K562 (cell line): Measurements from ENCODE around the gene CACNA2D2. TPM values are rescaled to one million over a fixed set of nuclear protein-coding genes. Genes with fewer than 3 reads are reported as not detected.

ENCODE experiments used
- ATF6 ChIP-seq: sonication (generic); formaldehyde crosslinking; IDR thresholded peaks from 2 replicates; pipeline ENCODE4 v1.4.0; 2020; ENCODE audit warnings: mild to moderate bottlenecking, missing genetic modification reagents
- CHD1 ChIP-seq: fragments of 200-600 bp; sonication (generic); IDR thresholded peaks from one replicate; pipeline ENCODE4 v1.6.1; 2012; ENCODE audit warnings: mild to moderate bottlenecking, moderate library complexity, low read length, inconsistent platforms
- CHD4 ChIP-seq: fragments of 200-600 bp; sonication (generic); IDR thresholded peaks from 3 replicates; pipeline ENCODE4 v1.6.1; 2012; ENCODE audit warnings: low read depth, mild to moderate bottlenecking, mixed read lengths, low read length, inconsistent platforms; ENCODE audit not compliant: insufficient read depth, insufficient replicate concordance, poor library complexity, severe bottlenecking
- DPF2 ChIP-seq: fragments of 450-650 bp; IDR thresholded peaks from 2 replicates; pipeline ENCODE4 v1.6.1; 2016
- ETS1 ChIP-seq: conservative IDR thresholded peaks from 2 replicates; pipeline ENCODE4 v1.6.1; 2011; ENCODE audit warnings: low read depth, mild to moderate bottlenecking, low read length; ENCODE audit not compliant: control insufficient read depth
- ETV5 ChIP-seq: sonication (generic); formaldehyde crosslinking; IDR thresholded peaks from 2 replicates; pipeline ENCODE4 v1.4.0; 2020; ENCODE audit warnings: low read depth, mild to moderate bottlenecking, missing genetic modification reagents
- FOXO4 ChIP-seq: fragments of 450-650 bp; formaldehyde crosslinking; IDR thresholded peaks from 2 replicates; pipeline ENCODE4 v1.4.0; 2020; ENCODE audit warnings: mild to moderate bottlenecking, moderate library complexity
- GABPA ChIP-seq: fragments of 200-800 bp; sonication (Bioruptor generic); conservative IDR thresholded peaks from 2 replicates; pipeline ENCODE4 v1.6.1; 2016; ENCODE audit warnings: low read depth, missing genetic modification characterization, missing compliant biosample characterization
- HNRNPH1 ChIP-seq: fragments of 200-400 bp; formaldehyde crosslinking; optimal IDR thresholded peaks from 2 replicates; pipeline ENCODE3; 2017; ENCODE audit warnings: low read depth, mild to moderate bottlenecking, low read length, moderate library complexity
- KAT7 ChIP-seq: sonication (generic); formaldehyde crosslinking; IDR thresholded peaks from 2 replicates; pipeline ENCODE4 v1.8.0; 2022; ENCODE audit warnings: missing genetic modification reagents, mild to moderate bottlenecking, borderline replicate concordance
- MAZ ChIP-seq, 2 experiments: fragments of 450-650 bp in 1 of 2; sonication (generic) in 1 of 2; formaldehyde crosslinking; IDR thresholded peaks in 1 of 2; conservative IDR thresholded peaks in 1 of 2; 2 replicates each; pipeline versions ENCODE4 v1.4.0 to v1.5.0; 2020; ENCODE audit warnings: mild to moderate bottlenecking in 1 of 2, missing genetic modification reagents in 1 of 2
- MXD1 ChIP-seq: fragments of 250-450 bp; sonication (Bioruptor Pico); IDR thresholded peaks from 2 replicates; pipeline ENCODE4 v1.8.0; 2021; ENCODE audit warnings: borderline replicate concordance, mild to moderate bottlenecking, moderate library complexity; ENCODE audit not compliant: poor library complexity, severe bottlenecking
- NR2F6 ChIP-seq: fragments of 450-650 bp; formaldehyde crosslinking; IDR thresholded peaks from 2 replicates; pipeline ENCODE4 v1.4.0; 2020; ENCODE audit warnings: mild to moderate bottlenecking
- OTX1 ChIP-seq: fragments of 450-650 bp; formaldehyde crosslinking; IDR thresholded peaks from 2 replicates; pipeline ENCODE4 v1.4.0; 2022; ENCODE audit warnings: mild to moderate bottlenecking
- PHB2 ChIP-seq: fragments of 450-650 bp; IDR thresholded peaks from 2 replicates; pipeline ENCODE4 v1.6.1; 2017; ENCODE audit warnings: low read depth
- PKNOX1 ChIP-seq: fragments of 450-650 bp; IDR thresholded peaks from 2 replicates; pipeline ENCODE4 v1.6.1; 2016
- TCF7L2 ChIP-seq: fragments of 150-350 bp; IDR thresholded peaks from 2 replicates; pipeline ENCODE4 v1.6.1; 2016; ENCODE audit warnings: low read depth, mild to moderate bottlenecking, low read length, moderate library complexity
- USF2 ChIP-seq: sonication (generic); formaldehyde crosslinking; IDR thresholded peaks from 2 replicates; pipeline ENCODE4 v1.5.0; 2020; ENCODE audit warnings: missing genetic modification reagents
- YY1 ChIP-seq, 3 experiments: IDR thresholded peaks; 2 replicates each; pipeline ENCODE4 v1.6.1; 2011; ENCODE audit warnings: low read length in 2 of 3, mild to moderate bottlenecking in 2 of 3, moderate library complexity in 2 of 3, borderline replicate concordance in 1 of 3, control low read depth in 1 of 3, low read depth in 1 of 3; ENCODE audit not compliant: insufficient read depth in 3 of 3, insufficient replicate concordance in 2 of 3, control insufficient read depth in 1 of 3, insufficient read length in 1 of 3; ENCODE audit errors: extremely low read depth in 1 of 3
- ZNF133 ChIP-seq: fragments of 250-450 bp; sonication (Bioruptor Pico); IDR thresholded peaks from 2 replicates; pipeline ENCODE4 v1.4.0; 2020; ENCODE audit warnings: mild to moderate bottlenecking
- polyA plus RNA-seq, 8 experiments: library from polyadenylated mRNA; depleted of rRNA in 4 of 8; stranded (reverse) in 5 of 8; unstranded in 3 of 8; fragments of >200 nt; fragmentation: Nextera tagmentation in 2 of 8; fragmentation: Illumina TruSeq in 1 of 8; extraction: Ambion mirVana in 2 of 8; extraction: Trizol in 1 of 8; gene quantifications; 2 replicates each; pipeline versions ENCODE4 v1.2.1 to v1.2.3, GENCODE V29; 2011 to 2014; ENCODE audit warnings: inconsistent platforms in 1 of 8, missing spikeins in 1 of 8
- total RNA-seq, 7 experiments: library from RNA; depleted of rRNA in 6 of 7; stranded (reverse); fragments of >200 nt in 6 of 7; fragmentation: Illumina TruSeq in 2 of 7; extraction: Trizol in 2 of 7; gene quantifications; 2 replicates each; pipeline versions ENCODE4 v1.2.1 to v1.2.3, GENCODE V29; 2011 to 2021; ENCODE audit warnings: low replicate concordance in 1 of 7

Gene CACNA2D2
- total and polyA plus RNA-seq, 9 of the 15 experiments (the other 6 are each of a cell fraction or from before 2014, with no cell fraction given): 0.11 to 0.58 (median 0.36) TPM; not detected in 2

GRCh38 chr3:50320853-50321335 is 182.5 kb downstream of the CACNA2D2 start (continued):
- TF ChIP-seq NR2F6 (no peak), HNRNPH1 (no peak), PKNOX1 (no peak), TCF7L2 (no peak), CHD4 (no peak), YY1 (IDR thresholded peaks at IDR 0.05; ENCODE audit: borderline replicate concordance in 1 of 3, control insufficient read depth in 1 of 3, extremely low read depth in 1 of 3, insufficient read depth in 3 of 3, insufficient read length in 1 of 3, insufficient replicate concordance in 2 of 3, low read depth in 1 of 3, low read length in 2 of 3) (no peak), MAZ (CRISPR knock-in tag; conservative IDR thresholded peaks at IDR 0.05 in 1 of 2, IDR thresholded peaks at IDR 0.05 in 1 of 2) (peak; percentile 80 to 91; a peak in 3 of 4 replicates), CHD1 (no peak), FOXO4 (CRISPR knock-in tag) (no peak), ATF6 (CRISPR knock-in tag) (no peak), MXD1 (CRISPR knock-in tag) (peak; percentile 52), ETV5 (0 out of 2 replicates have a peak, but pooled peaks have one; percentile 8), USF2 (peak; percentile 68), ZNF133 (no peak), ETS1 (peak; percentile 67; the same call in 1 of the 2 replicates), DPF2 (no peak), OTX1 (no peak), PHB2 (no peak), GABPA (tag) (0 out of 2 replicates have a peak, but pooled peaks have one; percentile 24), KAT7 (CRISPR knock-in tag) (no peak)
